ACHN (cell line): ENCODE data around the gene PSD4.
A peak's percentile ranks its signal among the peaks of the same experiment; 100 is the strongest.

Source experiments
- DNase-seq: peaks from one replicate; pipeline ENCODE4 v3.0.0-alpha.2; 2015
- in situ Hi-C: cut with HindIII; loops from 2 replicates; pipeline ENCODE4 v1.10.0; 2017; ENCODE audit warnings: low sequenced_read_pairs, low pct_ligation_motif_present, low pct_unique_long_range_greater_than_20kb

Gene PSD4

DNA sequence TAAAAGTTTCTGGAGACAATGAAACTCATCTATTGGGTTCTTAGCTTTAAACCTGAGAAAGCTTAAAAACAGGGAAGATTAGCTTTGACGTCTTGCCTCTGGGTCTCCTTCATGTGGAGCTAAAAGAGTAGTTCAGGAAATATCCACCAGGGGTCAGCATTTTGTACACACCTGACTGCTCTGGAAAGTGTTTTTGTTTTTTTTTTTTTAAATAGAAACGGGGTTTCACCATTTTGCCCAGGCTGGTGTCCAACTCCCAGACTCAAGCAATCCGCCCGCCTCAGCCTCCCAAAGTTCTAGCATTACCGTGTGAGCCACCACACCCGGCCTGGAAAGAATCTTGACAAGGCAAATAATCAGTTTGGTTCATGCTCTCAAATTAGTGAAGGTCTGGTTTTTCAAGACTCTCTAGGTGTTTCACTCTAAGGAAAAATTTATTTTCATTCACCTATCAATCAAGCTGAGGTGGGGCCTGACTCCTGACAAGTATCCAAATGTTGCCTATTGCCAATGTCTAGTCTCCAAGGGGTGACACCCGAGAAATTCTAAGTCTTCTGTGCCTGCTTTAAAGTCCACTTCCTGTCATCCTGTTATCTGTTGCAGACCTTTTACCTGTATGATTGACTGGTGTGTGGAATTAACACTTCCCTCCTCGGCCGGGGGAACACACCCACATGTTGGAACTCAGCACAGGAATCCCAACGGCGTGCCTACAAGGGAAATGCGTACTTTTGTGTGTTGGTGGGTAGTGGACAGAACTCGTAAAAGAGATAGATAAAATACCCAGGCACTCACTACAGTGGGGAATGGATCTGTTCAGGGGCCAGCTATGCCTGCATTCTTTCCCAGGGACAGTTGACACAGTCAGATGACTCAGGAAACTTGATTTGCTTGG is 35.1 kb upstream of the PSD4 start:
- in situ Hi-C loops: loop anchor here (25.0 kb wide), 1 partner anchor 224 kb away; no protein-coding TSS in a partner anchor
- DNase-seq: peak; percentile 79

DNA sequence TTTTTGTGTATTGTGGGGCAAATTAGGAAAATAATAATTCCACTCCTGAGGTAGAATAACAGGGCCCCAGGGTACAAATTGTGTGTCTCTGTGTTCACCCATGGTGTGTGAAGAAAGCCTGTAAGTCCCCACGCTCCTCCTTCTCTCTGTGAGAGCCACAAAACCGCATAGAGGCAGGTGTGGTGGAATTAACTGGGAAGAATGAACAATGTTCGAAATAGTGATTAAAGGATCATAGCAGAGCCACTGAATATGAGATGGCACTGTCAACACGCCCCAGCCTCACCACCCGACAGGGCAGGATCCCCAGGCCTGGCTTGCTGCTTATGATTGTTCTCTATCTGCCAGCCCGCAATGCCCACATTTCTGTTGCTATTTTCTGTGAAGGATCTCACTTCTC is 32.3 kb upstream of the PSD4 start:
- DNase-seq: no peak
- in situ Hi-C loops: loop anchor here (25.0 kb wide), 1 partner anchor 221 kb away; no protein-coding TSS in a partner anchor

DNA sequence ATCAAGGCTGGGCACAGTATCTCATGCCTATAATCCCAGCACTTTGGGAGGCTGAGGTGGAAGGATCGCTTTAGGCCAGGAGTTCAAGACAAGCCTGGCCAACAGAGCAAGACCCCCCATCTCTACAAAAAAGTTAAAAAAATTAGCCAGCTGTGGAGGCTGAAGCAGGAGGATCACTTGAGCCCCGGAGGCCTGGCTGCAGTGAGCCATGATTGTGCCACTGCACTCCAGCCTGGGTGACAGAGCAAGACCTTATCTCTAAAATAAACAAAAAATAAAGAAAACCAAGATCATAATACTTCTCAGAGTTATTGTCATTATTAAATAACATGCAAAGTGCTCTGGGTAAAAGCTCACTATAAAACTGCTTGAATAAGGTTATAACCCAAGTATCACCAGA is 31.5 kb upstream of the PSD4 start:
- DNase-seq: no peak
- in situ Hi-C loops: loop anchor here (25.0 kb wide), 1 partner anchor 220 kb away; no protein-coding TSS in a partner anchor

DNA sequence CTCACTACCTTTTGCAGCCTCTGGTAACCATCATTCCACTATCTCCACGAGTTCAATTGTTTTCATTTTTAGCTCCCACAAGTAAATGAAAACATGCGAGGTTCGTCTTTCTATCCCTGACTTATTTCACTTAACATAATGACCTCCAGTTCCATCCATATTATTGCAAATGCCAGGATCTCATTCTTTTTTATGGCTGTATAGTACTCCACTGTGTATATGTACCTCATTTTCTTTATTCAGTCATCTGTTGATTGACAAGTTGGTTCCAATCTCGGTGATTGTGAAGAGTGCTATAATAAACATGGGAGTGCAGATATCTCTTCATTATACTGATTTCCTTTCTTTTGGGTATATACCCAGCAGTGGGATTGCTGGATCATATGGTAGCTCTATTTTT is 29.5 kb upstream of the PSD4 start:
- DNase-seq: no peak
- in situ Hi-C loops: loop anchor here (25.0 kb wide), 1 partner anchor 218 kb away; no protein-coding TSS in a partner anchor

DNA sequence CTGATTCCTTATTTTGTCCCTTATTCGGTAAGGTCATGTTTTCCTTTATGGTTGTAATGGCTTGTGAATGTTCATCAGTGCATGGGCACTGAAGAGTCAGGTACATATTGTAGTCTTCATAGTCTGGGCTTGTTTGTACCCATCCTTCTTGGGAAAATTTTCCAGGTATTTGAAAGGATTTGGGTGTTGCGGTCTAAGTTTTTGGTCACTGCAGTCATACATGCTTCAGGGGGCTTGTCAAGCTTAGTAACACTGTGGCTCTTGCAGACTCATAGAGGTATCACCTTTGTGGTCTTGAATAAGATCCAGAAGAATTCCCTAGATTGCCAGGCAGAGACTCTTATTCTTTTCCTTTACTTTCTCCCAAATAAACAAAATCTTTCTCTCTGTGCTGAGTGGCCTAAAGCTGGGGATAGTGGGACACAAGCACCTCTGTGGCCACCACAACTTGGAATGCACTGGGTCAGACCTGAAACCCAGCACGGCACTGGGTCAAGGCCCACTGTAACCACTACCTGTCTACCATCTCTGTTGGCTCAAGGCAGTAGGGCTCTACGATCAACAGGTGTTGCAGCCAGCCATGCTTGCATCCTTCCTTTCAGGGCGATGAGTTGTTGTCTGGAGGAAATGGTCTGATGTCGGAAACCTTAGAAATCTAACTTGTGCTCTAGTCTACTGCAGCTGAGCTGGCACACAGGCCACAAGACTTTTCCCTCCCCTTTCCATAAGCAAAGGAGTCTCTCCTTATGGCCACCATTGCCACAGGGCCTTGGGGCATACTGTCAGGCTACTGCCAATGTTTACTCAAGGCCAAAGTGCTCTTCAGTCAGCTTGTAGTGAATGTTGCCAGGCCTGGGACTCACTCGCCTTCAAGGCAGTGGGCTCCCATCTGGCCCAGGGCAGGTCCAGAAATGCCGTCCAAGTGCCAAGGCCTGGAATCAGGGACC is 24.9 kb upstream of the PSD4 start:
- in situ Hi-C loops: loop anchor here (25.0 kb wide), 1 partner anchor 213 kb away; no protein-coding TSS in a partner anchor
- no peak for DNase-seq

DNA sequence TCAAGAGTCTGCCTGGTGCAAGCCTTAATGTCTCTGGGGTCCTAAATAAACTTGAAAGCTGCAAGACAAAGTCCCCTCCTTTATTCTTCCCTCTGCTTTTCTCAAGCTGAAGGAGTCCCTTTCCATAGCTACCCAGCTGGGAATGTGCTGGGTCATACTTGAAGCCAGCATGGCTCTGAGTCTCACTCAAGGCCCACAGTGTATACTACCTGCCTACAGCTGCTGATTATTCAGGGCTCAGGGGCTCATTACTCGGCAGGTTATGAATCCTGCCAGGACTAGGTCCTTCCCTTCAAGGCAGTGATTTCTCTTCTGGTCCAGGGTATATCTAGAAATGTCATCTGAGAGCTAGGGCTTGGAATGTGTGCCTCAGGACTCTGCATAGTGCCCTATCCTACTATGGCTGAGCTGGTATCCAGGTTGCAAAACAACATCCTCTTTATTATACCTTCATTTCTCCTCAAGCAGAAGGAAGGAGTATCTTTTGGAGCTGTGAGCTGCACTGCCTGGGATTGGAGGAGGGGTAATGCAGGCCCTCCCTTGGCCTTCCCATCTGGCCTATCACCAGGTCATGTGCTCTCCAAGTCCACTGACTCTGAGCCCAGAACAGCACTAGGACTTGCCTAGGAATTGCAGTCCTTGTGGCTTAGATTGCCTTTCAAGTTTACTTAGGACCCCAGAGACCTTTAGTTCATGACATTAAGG is 24.1 kb upstream of the PSD4 start:
- no peak for DNase-seq
- in situ Hi-C loops: loop anchor here (25.0 kb wide), 1 partner anchor 213 kb away; no protein-coding TSS in a partner anchor

DNA sequence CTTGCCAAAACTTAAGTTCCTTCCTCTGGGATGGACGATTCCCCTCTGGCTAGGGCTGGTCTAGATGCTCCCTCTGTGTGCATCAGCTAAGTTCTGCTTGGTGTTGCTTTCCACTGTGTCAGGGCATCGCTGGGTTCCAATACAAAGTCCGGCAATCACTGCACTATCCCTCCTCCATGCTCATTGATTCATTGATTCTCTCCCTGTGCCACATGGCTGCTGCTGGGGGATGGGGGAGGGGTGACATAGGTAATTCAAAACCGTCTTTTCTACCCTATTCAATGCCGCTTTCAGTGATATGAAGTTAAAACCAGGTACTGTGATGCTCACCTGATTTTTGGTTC is 23.5 kb upstream of the PSD4 start:
- in situ Hi-C loops: no loop called here
- no peak for DNase-seq

DNA sequence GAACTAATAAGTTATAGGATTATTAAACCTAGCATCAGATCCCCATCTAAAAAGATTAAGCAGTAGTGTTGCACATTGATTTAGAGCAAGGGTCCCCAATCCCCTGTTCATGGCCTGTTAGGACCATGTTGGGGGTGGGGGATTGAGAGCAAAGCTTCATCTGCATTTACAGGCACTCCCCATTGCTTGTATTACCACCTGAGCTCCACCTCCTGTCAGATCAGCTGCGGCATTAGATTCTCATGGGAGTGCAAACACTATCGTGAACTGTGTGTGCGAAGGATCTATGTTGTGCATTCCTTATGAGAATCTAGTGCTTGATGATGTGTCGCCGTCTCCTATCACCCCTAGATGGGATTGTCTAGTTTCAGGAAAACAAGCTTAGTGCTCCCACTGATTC is 18.4 kb upstream of the PSD4 start:
- in situ Hi-C loops: no loop called here
- no peak for DNase-seq

DNA sequence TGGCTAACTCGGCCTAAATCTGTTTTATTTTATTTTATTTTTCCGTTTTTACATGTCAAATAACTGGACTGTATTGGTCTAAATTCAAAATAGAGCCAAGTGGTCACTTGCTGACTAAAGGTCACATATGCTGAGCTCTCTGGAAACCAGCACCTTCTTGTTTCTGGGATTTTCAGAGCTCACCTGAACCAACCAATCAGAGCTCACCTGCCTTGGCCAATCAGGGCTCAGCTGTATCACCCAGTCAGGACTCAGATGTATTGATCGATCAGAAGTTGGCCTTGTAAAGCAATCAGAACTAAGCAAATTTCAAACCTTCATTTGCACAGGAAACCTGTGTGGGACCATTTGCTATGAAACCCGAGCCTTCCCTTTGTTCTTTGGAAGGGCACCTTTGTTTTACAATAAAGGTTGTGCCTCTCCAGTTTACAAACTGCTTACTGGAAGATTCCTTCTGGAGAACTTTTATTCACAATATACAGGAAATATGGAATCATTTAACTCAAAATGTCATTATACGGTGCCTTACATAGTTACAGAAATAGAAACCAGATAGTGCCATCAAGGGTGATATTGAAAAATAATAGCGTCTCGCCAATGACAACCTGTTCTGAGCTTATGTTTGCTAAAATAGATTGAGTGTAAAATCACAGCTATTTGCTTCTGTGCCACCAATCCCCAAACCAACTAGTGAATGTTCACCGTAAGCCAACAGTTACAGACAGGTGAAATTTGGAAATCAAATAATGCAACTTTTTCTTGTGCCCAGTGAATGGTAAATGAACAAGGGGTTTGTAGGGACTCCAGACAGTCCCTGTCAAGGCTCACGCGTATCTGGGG is 17.3 kb upstream of the PSD4 start:
- in situ Hi-C loops: no loop called here
- DNase-seq: no peak

DNA sequence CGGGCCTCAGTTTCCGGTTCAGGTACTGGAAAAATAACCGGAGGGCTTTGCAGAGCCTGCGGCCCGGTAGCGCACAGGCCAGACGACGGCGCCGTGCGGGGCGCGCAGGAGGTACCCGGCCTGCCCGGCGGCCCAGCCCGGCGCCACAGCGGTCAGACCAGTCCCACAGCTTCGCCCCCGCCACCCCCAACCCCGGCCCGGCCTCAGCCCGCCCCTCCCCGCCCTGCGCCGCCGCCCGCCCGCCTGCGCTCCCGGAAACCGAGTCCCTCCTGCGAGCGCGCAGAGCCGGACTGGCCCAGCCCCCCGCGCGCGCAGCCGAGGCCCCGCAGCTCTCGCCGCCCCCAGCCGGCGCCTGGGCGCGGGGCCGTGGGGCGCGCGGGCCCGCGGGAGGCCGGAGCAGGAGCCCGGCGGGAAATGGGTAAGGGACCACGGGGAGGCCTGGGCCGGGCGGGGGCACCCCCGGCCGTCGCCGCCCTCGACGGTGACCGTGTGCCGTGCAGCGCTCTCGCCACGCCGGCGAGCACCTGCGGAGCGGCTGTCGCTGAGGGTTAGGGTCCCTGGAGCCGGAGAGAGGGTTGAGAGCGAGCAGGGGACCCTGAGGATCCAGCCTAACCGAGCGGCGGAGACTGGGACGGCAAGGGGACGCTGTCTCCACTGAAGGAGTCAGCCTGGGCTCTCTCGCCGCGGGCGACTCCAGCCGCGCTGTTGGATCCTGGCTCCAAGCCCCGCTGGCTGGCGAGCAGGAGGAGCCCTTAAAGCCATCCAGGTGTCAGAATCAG is 16.5 kb upstream of the PSD4 start:
- in situ Hi-C loops: no loop called here
- DNase-seq: peak; percentile 17

DNA sequence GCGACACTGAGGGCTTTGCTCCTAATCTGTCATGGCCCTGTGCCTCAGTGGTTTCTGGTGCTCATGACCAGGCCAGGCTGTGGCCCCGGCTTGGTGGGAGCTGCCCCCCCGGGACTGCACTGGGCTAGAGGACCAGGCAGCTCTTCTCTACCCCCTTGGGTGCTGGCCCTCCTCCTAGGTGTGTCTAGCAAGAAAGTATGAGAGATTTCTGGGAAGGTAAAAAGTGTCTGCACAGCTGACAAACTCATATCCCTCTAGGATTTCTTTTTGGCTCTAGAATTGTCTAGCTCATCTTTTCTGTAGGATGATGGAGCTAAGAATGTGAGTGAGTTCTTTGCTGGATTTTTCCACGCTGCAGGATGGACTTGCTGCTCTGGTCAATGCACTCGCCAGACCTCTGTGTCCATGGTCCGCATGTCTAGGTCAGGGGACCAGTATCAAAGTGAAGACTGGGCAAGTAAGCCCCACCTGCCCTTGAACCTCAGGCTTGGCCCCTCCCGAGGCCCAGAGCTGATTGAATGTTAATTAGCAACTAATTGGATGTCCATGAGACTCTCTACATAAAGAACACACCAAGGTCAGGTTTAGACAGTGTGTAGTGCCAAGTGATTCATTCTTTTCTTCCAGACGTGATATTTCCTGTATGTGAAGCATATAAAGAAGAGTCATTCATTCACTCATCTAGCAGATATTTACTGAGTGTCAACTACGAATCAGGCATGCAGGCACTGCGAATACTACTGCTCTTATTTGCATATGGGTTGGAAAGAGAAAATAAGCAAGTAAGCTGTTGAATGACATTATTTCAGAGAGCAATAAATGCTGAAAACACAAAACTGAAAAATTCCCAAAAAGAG is 15.6 kb upstream of the PSD4 start:
- no peak for DNase-seq
- in situ Hi-C loops: no loop called here

DNA sequence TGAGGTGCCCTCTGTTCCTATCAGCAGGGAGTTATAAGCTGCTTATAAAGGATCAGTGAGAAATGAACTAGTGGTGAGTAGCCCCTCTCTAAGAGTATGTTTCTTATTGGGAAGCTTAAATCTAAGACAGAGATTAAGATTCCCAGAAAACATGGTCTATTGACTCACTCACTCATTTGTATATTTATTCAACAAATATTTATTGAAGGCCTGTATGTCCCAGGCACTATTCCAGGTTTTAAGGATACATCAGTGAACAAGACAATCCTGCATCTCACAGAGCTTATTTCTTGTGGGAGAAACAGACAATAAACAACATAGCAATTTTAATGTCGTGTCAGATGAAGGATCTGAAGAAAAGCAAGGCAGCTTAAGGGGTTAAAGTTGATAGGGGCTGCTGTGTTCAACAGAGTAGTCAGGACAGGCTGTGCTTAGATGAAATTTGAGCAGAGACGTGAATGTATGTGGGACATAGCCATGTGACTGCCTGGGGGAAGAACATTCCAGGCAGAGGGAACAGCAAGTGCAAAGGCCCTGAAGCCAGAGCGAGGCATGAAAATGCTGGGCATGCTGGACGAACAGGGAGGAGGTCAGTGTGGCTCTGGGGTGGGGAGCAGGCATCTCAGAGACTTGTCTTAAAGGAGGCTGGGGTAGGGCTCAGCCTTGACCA is 14.8 kb upstream of the PSD4 start:
- no peak for DNase-seq
- in situ Hi-C loops: no loop called here

DNA sequence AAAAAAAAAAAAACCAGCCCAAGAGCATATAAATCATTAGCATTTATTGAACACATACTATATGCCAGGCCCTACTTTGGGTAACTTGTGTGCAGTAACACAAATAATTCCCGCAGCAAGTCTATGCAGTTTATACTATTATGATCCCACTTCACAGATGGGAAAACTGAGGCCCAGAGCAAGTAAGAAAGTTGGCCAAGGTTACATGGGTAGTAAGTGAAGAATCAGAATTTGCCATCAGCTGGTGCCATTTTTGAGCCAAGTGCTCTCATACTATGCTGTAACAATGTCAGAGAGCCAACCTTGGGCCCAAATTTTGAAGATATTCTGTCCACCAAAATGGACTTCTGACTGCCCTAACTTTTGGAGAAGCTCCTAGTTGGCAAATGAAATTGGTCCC is 13.5 kb upstream of the PSD4 start:
- in situ Hi-C loops: no loop called here
- no peak for DNase-seq

DNA sequence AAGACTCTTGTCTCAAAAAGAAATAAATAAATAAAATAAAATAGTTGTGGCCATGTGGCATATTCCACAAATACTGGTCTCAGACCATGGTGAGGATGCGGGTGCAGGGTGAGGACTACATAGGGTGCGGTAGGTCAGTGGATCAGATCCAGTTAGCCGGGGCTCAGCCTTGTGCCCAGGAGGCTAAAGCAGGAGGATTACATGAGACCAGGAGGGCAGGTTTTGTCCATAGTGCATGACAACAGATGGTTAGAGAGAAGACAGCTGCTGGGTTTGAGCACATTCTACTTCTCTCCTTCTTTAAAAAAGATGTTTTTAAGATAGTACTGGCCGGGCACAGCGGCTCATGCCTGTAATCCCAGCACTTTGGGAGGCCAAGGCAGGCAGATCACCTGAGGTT is 12.8 kb upstream of the PSD4 start:
- in situ Hi-C loops: no loop called here

DNA sequence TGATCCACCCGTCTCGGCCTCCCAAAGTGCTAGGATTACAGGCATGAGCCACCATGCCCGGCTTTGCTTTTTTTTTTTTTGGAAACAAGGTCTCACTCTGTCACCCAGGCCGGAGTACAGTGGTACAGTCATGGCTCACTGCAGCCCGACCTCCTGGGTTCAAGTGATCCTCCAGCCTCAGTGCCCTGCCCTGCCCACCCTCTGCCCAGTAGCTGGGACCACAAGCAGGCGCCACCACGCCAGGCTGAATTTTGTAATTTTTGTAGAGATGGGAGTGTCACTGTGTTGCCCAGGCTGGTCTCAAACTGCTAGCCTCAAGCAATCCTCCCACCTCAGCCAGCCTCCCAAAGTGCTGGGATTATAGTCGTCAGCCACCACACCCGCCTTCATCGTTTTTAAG is 11.6 kb upstream of the PSD4 start:
- no peak for DNase-seq
- in situ Hi-C loops: no loop called here

More for the DNA sequence above, 12.8 kb upstream of the PSD4 start:
- DNase-seq: no peak

DNA sequence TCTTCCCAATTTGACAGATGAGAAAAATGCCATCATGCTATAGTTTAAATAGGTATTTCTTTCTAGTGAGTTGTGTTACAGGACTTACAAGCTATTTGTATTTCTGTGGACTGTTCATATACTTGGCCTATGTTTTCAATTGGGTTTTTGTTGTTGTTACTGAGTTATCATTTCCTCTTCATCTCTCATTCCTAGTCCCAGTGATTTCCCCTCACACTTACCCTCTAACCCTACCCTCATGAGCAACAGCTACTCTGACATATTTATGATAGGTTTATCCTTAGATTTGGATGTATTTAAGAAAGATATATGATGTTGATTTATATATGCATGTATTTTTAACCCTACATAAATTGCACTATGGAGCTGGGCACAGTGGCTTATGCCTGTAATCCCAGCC is 10.9 kb upstream of the PSD4 start:
- in situ Hi-C loops: no loop called here

More for the DNA sequence above, 10.9 kb upstream of the PSD4 start:
- DNase-seq: no peak
